HG03066 (cell line): ENCODE data around the gene RBM4.
"Not testable (repeated sequence)": the region's sequence is repeated elsewhere in the genome, so short reads cannot be mapped to it uniquely, and the experiment has no call there.

Experiments used
- ATAC-seq: cut with Tn5 transposase; IDR thresholded peaks from one replicate; pipeline ENCODE4 v1.9.1; 2021; ENCODE audit warnings: low read depth; ENCODE audit not compliant: unreplicated experiment

RBM4 gene, protein sequence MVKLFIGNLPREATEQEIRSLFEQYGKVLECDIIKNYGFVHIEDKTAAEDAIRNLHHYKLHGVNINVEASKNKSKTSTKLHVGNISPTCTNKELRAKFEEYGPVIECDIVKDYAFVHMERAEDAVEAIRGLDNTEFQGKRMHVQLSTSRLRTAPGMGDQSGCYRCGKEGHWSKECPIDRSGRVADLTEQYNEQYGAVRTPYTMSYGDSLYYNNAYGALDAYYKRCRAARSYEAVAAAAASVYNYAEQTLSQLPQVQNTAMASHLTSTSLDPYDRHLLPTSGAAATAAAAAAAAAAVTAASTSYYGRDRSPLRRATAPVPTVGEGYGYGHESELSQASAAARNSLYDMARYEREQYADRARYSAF

GRCh38 chr11:66638177-66639065, at the start of gene RBM4:
Gene RBM4 (plus strand): TSS chr11:66638703. CDS start chr11:66639712, 1,009 bp downstream.
- ATAC-seq = peak; percentile 94

DNA sequence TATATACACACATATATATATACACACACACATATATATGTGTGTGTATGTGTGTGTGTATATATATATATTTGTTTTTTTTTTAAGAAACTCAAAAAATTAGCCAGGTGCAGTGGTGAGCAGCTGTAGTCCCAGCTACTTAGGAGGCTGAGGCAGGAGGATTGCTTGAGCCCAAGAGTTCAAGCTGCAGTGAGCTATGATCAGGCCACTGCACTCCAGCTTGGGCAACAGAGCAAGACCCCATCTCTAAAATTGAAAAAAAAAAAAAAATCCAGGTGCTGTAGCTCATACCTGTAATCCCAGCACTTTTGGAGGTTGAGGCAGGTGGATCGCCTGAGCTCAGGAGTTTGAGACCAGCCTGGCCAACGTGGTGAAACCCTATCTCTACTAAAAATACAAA, 49.2 kb upstream of the RBM4 start:
- not testable (repeated sequence) for ATAC-seq

DNA sequence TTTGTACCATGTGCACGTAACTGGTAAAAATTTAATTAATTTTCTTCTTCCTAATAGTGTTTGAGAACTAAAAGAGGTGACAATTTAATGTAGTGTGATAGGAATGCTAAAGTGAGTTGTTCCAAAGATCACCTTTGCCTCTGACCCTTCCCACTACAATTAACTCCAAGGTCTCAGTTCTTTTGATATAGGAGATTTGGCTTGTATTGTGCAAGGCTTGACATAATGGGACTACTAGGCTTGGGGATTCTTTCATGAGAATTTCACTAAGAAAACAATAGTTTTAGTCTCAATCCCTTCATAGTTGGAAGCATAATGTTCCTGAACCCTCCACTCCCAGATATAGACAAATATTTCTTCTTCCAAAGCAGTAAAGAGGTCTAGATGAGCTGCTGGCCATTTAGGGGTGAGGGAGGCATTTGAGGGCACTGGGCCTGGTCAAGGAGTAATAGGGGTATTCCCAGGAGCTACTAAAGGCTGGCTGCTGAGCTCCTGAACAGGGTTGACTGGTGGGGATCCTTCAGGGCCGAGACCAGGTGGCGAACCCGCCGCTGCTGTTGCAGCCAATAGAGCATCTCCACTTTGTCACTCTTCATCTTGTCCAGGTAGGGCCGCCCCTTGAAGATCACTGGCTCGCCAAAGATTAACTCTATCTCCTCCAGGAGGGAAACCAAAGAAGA, 48.4 kb upstream of the RBM4 start:
- no peak for ATAC-seq

DNA sequence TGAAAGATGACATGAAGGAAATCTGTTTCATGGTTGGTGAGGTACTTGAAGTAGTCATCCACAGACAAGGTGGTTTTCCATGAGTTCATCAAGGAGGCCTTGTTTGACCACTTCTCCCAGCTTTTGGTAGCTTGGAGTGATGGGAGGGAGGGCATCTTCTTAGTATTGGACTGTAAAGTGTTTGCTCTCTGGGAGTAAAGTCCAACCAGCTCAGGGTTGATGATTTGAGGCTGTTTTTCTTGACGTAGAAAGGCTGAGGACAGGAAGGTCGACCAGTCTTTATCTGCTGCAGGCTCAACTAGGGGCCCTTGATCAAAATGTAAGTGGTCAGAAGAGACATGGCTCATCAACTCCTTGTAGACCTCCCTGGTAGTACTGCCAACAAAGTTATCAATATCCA, 47.3 kb upstream of the RBM4 start:
- no peak for ATAC-seq

DNA sequence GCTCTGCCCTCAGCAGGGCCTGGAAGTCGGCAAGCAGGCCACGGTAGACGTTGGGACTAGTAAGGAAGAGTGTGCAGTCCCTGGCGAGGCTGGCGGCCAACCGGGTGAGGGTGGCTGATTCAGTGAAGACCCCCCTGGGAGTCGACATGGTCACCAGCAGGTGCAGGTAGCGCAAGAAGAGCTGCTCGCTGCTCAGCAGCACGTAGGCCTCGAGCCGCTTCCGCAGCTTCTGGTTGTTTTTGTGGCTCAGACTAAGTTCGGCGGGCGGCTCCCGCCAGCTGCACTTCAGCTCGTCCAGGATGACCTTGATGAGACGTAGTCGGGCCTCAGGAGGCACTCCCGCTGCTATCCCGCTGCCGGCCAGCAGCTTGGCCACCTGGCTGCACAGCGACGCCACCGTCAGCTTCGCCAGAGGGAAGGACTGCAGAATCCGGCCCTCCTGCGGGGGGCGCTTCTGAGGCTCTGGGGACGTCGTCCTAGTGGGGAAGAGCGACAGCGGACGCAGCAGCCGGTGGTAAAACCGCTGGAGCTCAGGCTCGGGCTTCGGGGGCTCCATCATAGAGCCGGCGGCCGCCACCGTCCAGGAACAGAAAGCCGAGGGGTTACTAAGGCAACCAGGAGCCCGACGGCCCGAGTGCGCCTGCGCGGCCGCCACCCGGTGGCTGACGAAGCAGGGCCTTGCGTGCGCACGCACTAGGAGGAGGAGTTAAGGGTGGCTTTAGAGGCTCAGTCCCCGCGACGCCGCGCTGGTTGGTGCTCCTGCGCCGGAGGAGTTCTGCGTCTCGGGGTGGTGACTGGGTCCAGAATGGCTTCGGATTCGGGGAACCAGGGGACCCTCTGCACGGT, 45.8 kb upstream of the RBM4 start, which contains the start of the genes CCDC87 and CCS:
TSS of gene CCDC87 (minus strand) at position 607 of the 846 bp plus-strand sequence. CDS start at position 559, 48 bp downstream.
TSS of gene CCS (plus strand) at position 729 of the 846 bp plus-strand sequence. CDS start at position 806, 77 bp downstream.
- ATAC-seq = peak; percentile 78

GRCh38 chr11:66593303-66593635, 45.2 kb upstream of the RBM4 start:
- ATAC-seq = peak; percentile 16

- ATAC-seq = no peak
Measured at GRCh38 chr11:66593650-66594049, 44.9 kb upstream of the RBM4 start.

- ATAC-seq = no peak
Measured at GRCh38 chr11:66595245-66595904, 43.1 kb upstream of the RBM4 start.

DNA sequence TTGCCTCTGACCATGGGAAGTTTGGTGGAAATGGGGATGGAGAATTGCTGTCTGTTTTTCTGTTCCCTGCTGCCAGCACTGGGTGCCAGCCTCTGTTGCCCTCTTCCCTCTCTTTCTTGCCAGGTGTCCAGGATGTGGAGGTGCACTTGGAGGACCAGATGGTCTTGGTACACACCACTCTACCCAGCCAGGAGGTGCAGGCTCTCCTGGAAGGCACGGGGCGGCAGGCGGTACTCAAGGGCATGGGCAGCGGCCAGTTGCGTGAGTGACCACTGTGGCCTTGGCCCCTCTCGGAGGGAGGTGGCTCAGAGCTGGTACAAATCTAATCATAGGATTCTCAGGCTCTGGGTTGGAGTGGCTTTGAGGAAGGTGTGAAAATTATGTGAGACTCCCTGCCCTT, 39.5 kb upstream of the RBM4 start:
- no peak for ATAC-seq

DNA sequence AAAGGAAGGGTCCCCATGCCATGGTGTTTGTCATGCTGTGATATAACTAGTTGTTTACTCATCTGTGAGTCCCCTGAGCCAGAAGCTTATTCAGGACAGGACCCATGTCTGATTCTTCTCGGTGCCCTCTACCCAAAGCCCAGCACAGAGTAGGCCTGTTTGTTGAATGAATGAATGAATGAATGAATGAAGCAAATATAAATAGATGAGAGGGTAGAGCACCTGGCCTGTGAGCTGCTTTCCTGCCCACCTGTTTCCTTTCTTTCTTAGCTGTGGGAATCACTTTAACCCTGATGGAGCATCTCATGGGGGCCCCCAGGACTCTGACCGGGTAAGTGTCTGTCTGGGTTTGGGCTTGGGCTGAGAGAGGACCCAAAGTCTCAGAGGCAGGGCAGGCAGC, 38.3 kb upstream of the RBM4 start:
- ATAC-seq = no peak

DNA sequence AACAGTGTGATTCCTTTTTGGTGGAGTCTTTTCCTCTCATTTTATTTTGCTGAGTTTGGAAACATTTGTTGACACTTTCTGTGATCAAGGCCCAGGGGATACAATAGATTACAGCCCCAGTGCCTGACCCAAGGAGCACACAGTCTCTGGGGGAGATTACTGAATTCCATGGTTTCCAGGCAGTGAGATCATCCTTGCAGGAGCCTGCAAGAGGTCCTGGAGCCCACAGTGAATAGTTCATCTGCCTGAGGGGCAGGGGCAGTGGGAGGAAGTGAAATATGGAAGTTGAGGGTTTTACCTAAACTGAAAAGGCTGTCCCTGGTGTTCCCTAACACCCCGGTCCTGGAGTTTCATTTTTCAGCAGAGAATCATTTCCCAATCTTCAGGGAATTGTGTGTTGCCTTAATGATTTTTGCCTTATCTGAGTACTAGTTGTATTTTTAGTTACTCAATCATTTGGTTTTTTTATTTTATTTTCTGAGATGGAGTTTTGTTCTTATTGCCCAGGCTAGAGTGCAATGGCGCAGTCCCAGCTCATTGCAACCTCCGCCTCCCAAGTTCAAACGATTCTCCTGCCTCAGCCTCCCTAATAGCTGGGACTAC, 37.8 kb upstream of the RBM4 start:
- ATAC-seq = no peak

- ATAC-seq = no peak
Measured at GRCh38 chr11:66603072-66603471, 35.4 kb upstream of the RBM4 start.

DNA sequence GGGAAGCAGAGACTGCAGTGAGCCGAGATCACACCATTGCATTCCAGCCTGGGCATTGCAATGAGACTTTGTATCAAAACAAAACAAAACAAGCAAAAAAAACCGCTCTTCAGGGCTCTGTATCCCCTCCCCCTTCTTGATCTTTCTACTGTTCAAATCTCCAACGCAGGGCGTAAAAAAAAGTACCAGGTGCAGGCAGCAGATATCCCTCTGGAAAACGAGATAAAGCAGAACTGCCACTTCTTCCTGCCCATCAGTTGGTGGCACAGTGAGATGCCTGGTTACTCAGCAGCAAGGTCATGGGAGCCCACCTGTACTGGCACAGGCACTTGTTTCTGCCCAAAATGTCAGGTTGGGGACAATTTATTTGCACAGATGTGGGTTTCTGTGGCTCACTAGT, 34.3 kb upstream of the RBM4 start:
- ATAC-seq = no peak

- not testable (repeated sequence) for ATAC-seq
Measured at GRCh38 chr11:66606608-66607007, 31.9 kb upstream of the RBM4 start.

DNA sequence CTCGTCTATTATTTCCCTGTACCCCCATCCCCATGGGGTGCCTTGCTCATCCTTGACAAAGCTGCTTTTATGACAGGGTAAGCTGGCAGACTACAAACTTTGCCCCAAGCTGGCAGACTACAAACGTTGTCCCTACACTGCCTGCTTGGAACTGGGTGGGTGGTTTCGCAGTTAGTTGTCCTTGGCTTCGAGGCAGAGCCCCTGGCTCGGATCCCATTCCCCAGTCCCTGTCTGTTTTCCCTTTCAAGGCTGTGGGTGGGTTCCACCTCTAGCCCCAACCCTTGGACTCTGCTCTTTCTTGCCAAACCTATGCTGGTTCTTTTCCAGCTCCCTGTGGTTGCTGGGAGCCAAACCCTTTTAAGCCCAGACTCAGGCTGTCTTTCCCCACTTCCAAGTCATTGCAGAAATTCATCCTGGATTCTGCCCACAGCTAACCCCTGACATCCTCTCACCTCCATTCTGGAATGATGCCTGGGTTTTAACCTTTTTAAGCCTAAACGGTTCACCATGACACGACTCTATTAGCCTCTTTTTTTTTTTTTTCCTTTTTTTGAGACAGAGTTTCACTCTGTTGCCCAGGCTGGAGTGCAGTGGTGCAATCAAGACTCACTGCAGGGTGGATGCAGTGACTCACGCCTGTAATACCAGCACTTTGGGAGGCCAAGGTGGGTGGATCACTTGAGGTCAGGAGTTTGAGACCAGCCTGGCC, 31.2 kb upstream of the RBM4 start:
- no peak for ATAC-seq

DNA sequence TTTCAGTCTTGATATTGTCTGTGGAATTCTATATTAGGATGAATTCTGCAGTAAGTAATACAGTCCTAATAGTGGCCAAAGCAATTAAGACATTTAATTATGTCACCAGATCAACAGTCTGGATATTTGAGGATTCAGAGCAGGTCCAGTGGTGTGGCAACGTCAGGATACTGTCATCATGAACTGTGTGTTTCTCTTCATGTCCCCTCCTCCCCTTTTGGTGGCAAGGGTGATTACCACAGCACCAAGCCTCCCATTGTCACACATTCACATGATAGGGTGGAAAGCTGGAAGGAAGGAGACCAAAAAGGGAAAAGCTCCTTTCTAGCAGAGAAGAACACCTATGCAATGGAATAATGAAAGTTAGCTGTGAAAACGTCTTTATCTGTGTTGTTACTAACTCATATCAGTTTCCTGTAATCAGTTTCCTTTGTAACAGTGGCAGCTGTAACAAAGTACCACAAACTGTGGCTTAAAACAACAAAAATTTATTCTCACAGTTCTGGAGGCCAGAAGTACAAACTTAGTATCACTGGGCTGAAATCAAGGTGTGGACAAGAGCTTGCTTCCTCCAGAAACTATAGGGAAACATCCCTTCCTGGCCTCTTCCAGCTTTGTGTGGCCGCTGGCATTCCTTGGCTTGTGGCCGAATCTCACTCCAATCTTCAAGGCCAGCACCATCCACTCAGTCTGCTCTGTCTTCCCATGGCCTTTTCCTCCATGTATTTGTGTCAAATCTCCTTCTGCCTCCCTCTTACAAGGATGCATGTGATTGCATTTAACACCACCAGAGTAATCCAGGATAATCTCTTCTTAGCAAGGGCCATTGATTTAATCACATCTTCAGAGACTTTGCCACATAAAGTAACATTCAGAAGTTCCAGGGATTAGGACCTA, 28.5 kb upstream of the RBM4 start:
- ATAC-seq = no peak

DNA sequence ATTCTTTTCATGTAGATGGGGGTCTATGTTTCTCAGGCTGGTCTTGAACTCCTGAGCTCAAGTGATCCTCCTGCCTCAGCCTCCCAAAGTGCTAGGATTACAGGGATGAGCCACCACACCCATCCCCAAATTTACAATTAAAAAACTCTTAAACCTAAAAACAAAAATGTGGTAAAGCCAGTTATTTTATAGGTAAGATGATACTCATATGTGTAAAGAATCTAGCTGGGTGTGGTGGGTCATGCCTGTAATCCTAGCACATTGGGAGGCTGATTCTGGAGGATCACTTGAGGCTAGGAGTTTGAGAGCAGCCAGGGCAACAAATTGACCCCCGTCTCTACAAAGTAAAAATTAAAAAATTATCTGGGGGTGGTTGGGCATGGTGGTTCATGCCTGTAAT, 26.0 kb upstream of the RBM4 start:
- ATAC-seq = no peak

- no peak for ATAC-seq
Measured at GRCh38 chr11:66614073-66614472, 24.4 kb upstream of the RBM4 start.
